KMS-11 (cell line): ENCODE measurements around the gene ANKRD52.

Experiments
- H2AFZ ChIP-seq: fragments of 200-600 bp; sonication (generic); 2 replicates; pipeline ENCODE4 v1.6.1; 2016; ENCODE audit warnings: antibody characterized with exemption, mixed run types, low read depth
- H3K27ac ChIP-seq: fragments of 200-600 bp; sonication (generic); 2 replicates; pipeline ENCODE4 v1.6.1; 2016; ENCODE audit warnings: mild to moderate bottlenecking, mixed run types
- H3K27me3 ChIP-seq: fragments of 200-600 bp; sonication (generic); 2 replicates; pipeline ENCODE4 v1.6.1; 2017; ENCODE audit warnings: mild to moderate bottlenecking, low read depth, mixed run types, moderate library complexity; ENCODE audit not compliant: insufficient read depth
- H3K36me3 ChIP-seq: fragments of 200-600 bp; sonication (generic); 2 replicates; pipeline ENCODE4 v1.6.1; 2017; ENCODE audit warnings: mild to moderate bottlenecking, mixed run types; ENCODE audit not compliant: insufficient read depth
- H3K4me1 ChIP-seq: fragments of 200-600 bp; sonication (generic); 2 replicates; pipeline ENCODE4 v1.6.1; 2016; ENCODE audit warnings: mild to moderate bottlenecking, low read depth, mixed run types; ENCODE audit not compliant: poor library complexity, severe bottlenecking
- H3K4me2 ChIP-seq: fragments of 200-600 bp; sonication (generic); 2 replicates; pipeline ENCODE4 v1.7.0; 2016; ENCODE audit warnings: mild to moderate bottlenecking, mixed run types
- H3K4me3 ChIP-seq: fragments of 200-600 bp; sonication (generic); IDR thresholded peaks from 2 replicates; pipeline ENCODE4 v1.6.1; 2017; ENCODE audit warnings: low read depth, low read length, mixed read lengths; ENCODE audit not compliant: insufficient read depth
- H3K79me2 ChIP-seq: fragments of 200-600 bp; sonication (generic); 2 replicates; pipeline ENCODE4 v1.6.1; 2016; ENCODE audit warnings: low read depth, mixed run types; ENCODE audit not compliant: insufficient read depth
- H3K9ac ChIP-seq: fragments of 200-600 bp; sonication (generic); 2 replicates; pipeline ENCODE4 v1.6.1; 2016; ENCODE audit warnings: mild to moderate bottlenecking, mixed run types
- H4K20me1 ChIP-seq: fragments of 200-600 bp; sonication (generic); 2 replicates; pipeline ENCODE4 v1.6.1; 2016; ENCODE audit warnings: mild to moderate bottlenecking, mixed run types; ENCODE audit not compliant: insufficient read depth
- CTCF ChIP-seq: fragments of 200-600 bp; sonication (generic); conservative IDR thresholded peaks from 2 replicates; pipeline ENCODE4 v1.6.1; 2017; ENCODE audit warnings: low read depth, mild to moderate bottlenecking, antibody characterized with exemption, low read length, moderate library complexity, mixed read lengths

ANKRD52 gene

GRCh38 chr12:56190695-56191155 is 67.5 kb downstream of the ANKRD52 start:
- Histone ChIP-seq H3K79me2 (peaks cover 31% of the 10 kb centered on the region), H3K4me1 (peaks cover 42% of the 10 kb centered on the region), H3K4me3 (no peak overlapping the region), H2AFZ (peak overlapping the region; percentile 82), H3K36me3 (no peaks in the 10 kb centered on the region), H3K27me3 (no peaks in the 10 kb centered on the region), H4K20me1 (no peaks in the 10 kb centered on the region), H3K9ac (peak overlapping the region; percentile 56; the same call in 1 of the 2 replicates), H3K4me2 (peak overlapping the region; percentile 74), H3K27ac (peak overlapping the region; percentile 65)
- no peak for TF ChIP-seq CTCF

- H3K27me3 ChIP-seq: no peaks in the 10 kb centered on the region
- peak overlapping the region; percentile 74 for H3K4me2 ChIP-seq
- H4K20me1 ChIP-seq: no peaks in the 10 kb centered on the region
- peak overlapping the region; percentile 65 for H3K27ac ChIP-seq
- H3K9ac ChIP-seq: peak overlapping the region; percentile 56
- peaks cover 42% of the 10 kb centered on the region for H3K4me1 ChIP-seq
- no peaks in the 10 kb centered on the region; the same call in 1 of the 2 replicates for H3K36me3 ChIP-seq
- TF ChIP-seq CTCF: peak; percentile 78
- H3K4me3 ChIP-seq: peak overlapping the region; percentile 61
- peaks cover 34% of the 10 kb centered on the region for H3K79me2 ChIP-seq
- peak overlapping the region; percentile 82 for H2AFZ ChIP-seq
Measured at GRCh38 chr12:56189918-56190694, 68.1 kb downstream of the ANKRD52 start.

- H3K9ac ChIP-seq: peak within 1 kb of the TSS; percentile 56
- H3K27ac ChIP-seq: peak within 1 kb of the TSS; percentile 65
- H3K4me2 ChIP-seq: peak within 1 kb of the TSS; percentile 79
- H3K4me1 ChIP-seq: peaks cover 44% of the 10 kb centered on the region
- TF ChIP-seq CTCF: peak; percentile 94
- H3K27me3 ChIP-seq: no peaks in the 10 kb centered on the region
- peak within 1 kb of the TSS; percentile 86 for H3K4me3 ChIP-seq
- peaks cover 34% of the 10 kb centered on the region for H3K79me2 ChIP-seq
- peaks cover 3% of the 10 kb centered on the region; the same call in 1 of the 2 replicates for H3K36me3 ChIP-seq
- H2AFZ ChIP-seq: peak within 1 kb of the TSS; percentile 82
- no peaks in the 10 kb centered on the region for H4K20me1 ChIP-seq
Measured at GRCh38 chr12:56189099-56189917, 68.9 kb downstream of the ANKRD52 start, which contains the start of gene SMARCC2. TSS of gene SMARCC2 (minus strand) at chr12:56189483. CDS start at chr12:56189461, 22 bp downstream.

GRCh38 chr12:56188778-56189098 is 69.4 kb downstream of the ANKRD52 start:
- H3K36me3 ChIP-seq: peaks cover 9% of the 10 kb centered on the region; the same call in 1 of the 2 replicates
- peaks cover 49% of the 10 kb centered on the region for H3K4me1 ChIP-seq
- TF ChIP-seq CTCF: no peak
- H3K4me3 ChIP-seq: peak overlapping the region; percentile 86
- H3K4me2 ChIP-seq: peak overlapping the region; percentile 79
- peak overlapping the region; percentile 51 for H3K9ac ChIP-seq
- peak overlapping the region; percentile 12; the same call in 1 of the 2 replicates for H3K27ac ChIP-seq
- H2AFZ ChIP-seq: peak overlapping the region; percentile 41
- H3K27me3 ChIP-seq: no peaks in the 10 kb centered on the region
- H4K20me1 ChIP-seq: no peaks in the 10 kb centered on the region
- peaks cover 34% of the 10 kb centered on the region for H3K79me2 ChIP-seq
